CD14-positive monocyte (primary cell): ENCODE data around the gene COL13A1. TPM values are rescaled to one million over a fixed set of nuclear protein-coding genes. Genes with fewer than 3 reads are reported as not detected.

ENCODE experiments used
- DNase-seq, 3 donors: peaks; one replicate each; pipeline ENCODE4 v3.0.0-alpha.2; 2011 to 2022
- H2AFZ ChIP-seq: 2 replicates; pipeline ENCODE4 v1.6.0; 2012; ENCODE audit warnings: mild to moderate bottlenecking, low read depth, low read length, inconsistent platforms; ENCODE audit not compliant: insufficient read depth, poor library complexity, severe bottlenecking
- H3K27ac ChIP-seq, 2 donors: 1 replicate in 1 of 2; 2 replicates in 1 of 2; pipeline ENCODE4 v1.5.1; 2012 to 2013; ENCODE audit warnings: low read length in 2 of 2, control low read depth in 1 of 2, inconsistent platforms in 1 of 2, low read depth in 1 of 2, mild to moderate bottlenecking in 1 of 2
- H3K27me3 ChIP-seq, 2 donors: one replicate each; pipeline versions ENCODE4 v1.6.0 to v1.6.1; 2011 to 2013; ENCODE audit warnings: low read length in 2 of 2; ENCODE audit not compliant: control insufficient read depth in 2 of 2, insufficient read depth in 2 of 2
- H3K36me3 ChIP-seq, 2 donors: replicated peaks in 1 of 2; 1 replicate in 1 of 2; 2 replicates in 1 of 2; pipeline versions ENCODE4 v1.5.1 to v1.6.1; 2012 to 2013; ENCODE audit warnings: low read length in 2 of 2, control low read depth in 1 of 2, inconsistent platforms in 1 of 2, mild to moderate bottlenecking in 1 of 2; ENCODE audit not compliant: insufficient read depth in 2 of 2, control insufficient read depth in 1 of 2
- H3K4me1 ChIP-seq, 2 donors: 1 replicate in 1 of 2; 2 replicates in 1 of 2; pipeline versions ENCODE4 v1.5.1 to v1.6.1; 2012 to 2013; ENCODE audit warnings: low read length in 2 of 2, control low read depth in 1 of 2, inconsistent platforms in 1 of 2, mild to moderate bottlenecking in 1 of 2, moderate library complexity in 1 of 2; ENCODE audit not compliant: insufficient read depth in 2 of 2, control insufficient read depth in 1 of 2
- H3K4me2 ChIP-seq: replicated peaks from 2 replicates; pipeline ENCODE3; 2012; ENCODE audit warnings: low read length, moderate library complexity, mild to moderate bottlenecking; ENCODE audit not compliant: poor library complexity, severe bottlenecking; ENCODE audit errors: extremely low read depth
- H3K4me3 ChIP-seq, 3 experiments: fragments of 200-600 bp in 1 of 3; sonication (generic) in 1 of 3; replicated peaks in 1 of 3; 1 replicate in 2 of 3; 2 replicates in 1 of 3; pipeline ENCODE4 v1.5.1; 2011 to 2013; ENCODE audit warnings: low read length in 3 of 3, mild to moderate bottlenecking in 3 of 3, control low read depth in 2 of 3, low read depth in 2 of 3, inconsistent platforms in 1 of 3, moderate library complexity in 1 of 3
- H3K79me2 ChIP-seq: 2 replicates; pipeline ENCODE4 v1.6.0; 2012; ENCODE audit warnings: mild to moderate bottlenecking, control low read depth, inconsistent platforms, low read length, moderate library complexity; ENCODE audit not compliant: insufficient read depth
- H3K9ac ChIP-seq: 2 replicates; pipeline ENCODE4 v1.6.0; 2017; ENCODE audit warnings: low read length, mild to moderate bottlenecking; ENCODE audit not compliant: insufficient read depth, poor library complexity, severe bottlenecking
- H3K9me3 ChIP-seq, 2 donors: replicated peaks in 1 of 2; 1 replicate in 1 of 2; 2 replicates in 1 of 2; pipeline versions ENCODE4 v1.5.1 to v1.6.1; 2012 to 2013; ENCODE audit warnings: low read length in 2 of 2, control low read depth in 1 of 2; ENCODE audit not compliant: control insufficient read depth in 1 of 2, insufficient read depth in 1 of 2
- H4K20me1 ChIP-seq: 2 replicates; pipeline ENCODE4 v1.6.0; 2012; ENCODE audit warnings: mild to moderate bottlenecking, low read length, control low read depth, moderate library complexity; ENCODE audit not compliant: insufficient read depth
- H3K27ac Mint-ChIP-seq, 7 donors: one replicate each; pipeline ENCODE4 v1.8.0; 2020; ENCODE audit warnings: mild to moderate bottlenecking in 7 of 7, mixed read lengths in 7 of 7, moderate library complexity in 6 of 7, inconsistent platforms in 2 of 7
- H3K27me3 Mint-ChIP-seq, 3 donors: one replicate each; pipeline ENCODE4 v1.8.0; 2021 to 2022; ENCODE audit warnings: low read depth in 3 of 3, mild to moderate bottlenecking in 3 of 3, mixed read lengths in 3 of 3, moderate library complexity in 3 of 3, inconsistent platforms in 1 of 3
- H3K36me3 Mint-ChIP-seq, 2 donors: one replicate each; pipeline ENCODE4 v1.8.0; 2020; ENCODE audit warnings: mixed read lengths in 2 of 2, inconsistent platforms in 1 of 2, mild to moderate bottlenecking in 1 of 2
- H3K4me1 Mint-ChIP-seq: one replicate; pipeline ENCODE4 v1.8.0; 2020; ENCODE audit warnings: mild to moderate bottlenecking, mixed read lengths
- H3K4me3 Mint-ChIP-seq, 2 donors: one replicate each; pipeline ENCODE4 v1.8.0; 2020; ENCODE audit warnings: mild to moderate bottlenecking in 2 of 2, mixed read lengths in 2 of 2, moderate library complexity in 1 of 2
- H3K9me3 Mint-ChIP-seq, 7 donors: one replicate each; pipeline ENCODE4 v1.8.0; 2020 to 2022; ENCODE audit warnings: mixed read lengths in 7 of 7, mild to moderate bottlenecking in 6 of 7, moderate library complexity in 6 of 7, inconsistent platforms in 2 of 7
- CTCF ChIP-seq: fragments of 200-600 bp; IDR thresholded peaks from one replicate; pipeline ENCODE4 v1.8.0; 2022; ENCODE audit warnings: antibody characterized with exemption, mild to moderate bottlenecking
- WGBS: methylation state at CpG from one replicate; pipeline ENCODE4 v1.1.5; 2013; ENCODE audit warnings: missing lambda C conversion rate; ENCODE audit not compliant: insufficient coverage; 5-methylcytosine and 5-hydroxymethylcytosine counted together
- intact Hi-C, 2 donors: fragments of 100-400 bp; cut with micrococcal nuclease; formaldehyde crosslinking; loops; one replicate each; pipeline versions ENCODE4 v1.15.0 to v1.15.1; 2023
- polyA plus RNA-seq, 3 donors: library from polyadenylated mRNA; depleted of rRNA in 1 of 3; unstranded in 2 of 3; stranded (reverse) in 1 of 3; fragments of 300-500 nt in 2 of 3; fragments of >200 nt in 1 of 3; fragmentation: Illumina TruSeq in 2 of 3; gene quantifications; 1 replicate in 2 of 3; 2 replicates in 1 of 3; pipeline ENCODE4 v1.2.3, GENCODE V29; 2012 to 2021

The COL13A1 gene
- polyA plus RNA-seq, 3 donors = not detected

DNA sequence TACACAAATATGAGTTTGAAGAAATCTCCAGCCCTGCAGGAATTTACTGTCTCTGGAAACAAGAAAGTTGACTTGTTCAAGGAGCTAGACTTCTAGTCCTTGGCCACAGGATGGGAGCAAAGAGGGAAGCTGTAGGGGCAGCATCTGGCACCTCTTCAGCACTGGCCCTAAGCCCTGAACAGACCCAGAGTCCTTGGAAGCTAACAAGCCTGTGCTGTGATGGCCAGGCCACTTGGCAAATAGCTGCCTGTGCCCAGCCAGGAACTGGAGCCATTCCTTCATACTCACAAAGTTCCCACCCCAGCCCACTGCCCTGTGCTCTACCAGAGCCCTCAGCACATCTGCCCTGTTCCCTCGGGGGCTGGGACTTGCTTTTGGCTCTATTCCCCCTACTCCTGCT is 9.4 kb upstream of the COL13A1 start:
- no peak for DNase-seq
- Histone ChIP-seq H3K27ac (no peak overlapping the region), H3K36me3 (no peaks in the 10 kb centered on the region), H2AFZ (no peak overlapping the region), H3K9me3 (peaks cover 4 to 11% of the 10 kb centered on the region in 2 donors), H4K20me1 (no peaks in the 10 kb centered on the region), H3K4me3 (no peak overlapping the region), H3K27me3 (no peaks in the 10 kb centered on the region), H3K79me2 (no peaks in the 10 kb centered on the region), H3K4me1 (no peaks in the 10 kb centered on the region), H3K4me2 (no peak overlapping the region), H3K9ac (no peak overlapping the region)
- no peak for TF ChIP-seq CTCF
- intact Hi-C loops = no loop called here
- Mint-ChIP-seq H3K27me3 (peaks cover 5 to 14% (median 7%) of the 10 kb centered on the region in 3 donors), H3K4me3 (no peak overlapping the region), H3K36me3 (no peaks in the 10 kb centered on the region), H3K27ac (no peak overlapping the region), H3K9me3 (peaks cover 0 to 19% (median 3%) of the 10 kb centered on the region in 7 donors), H3K4me1 (no peaks in the 10 kb centered on the region)
- 67% methylated on average over 1 of the region's 1 CpG for whole genome bisulfite sequencing

DNA sequence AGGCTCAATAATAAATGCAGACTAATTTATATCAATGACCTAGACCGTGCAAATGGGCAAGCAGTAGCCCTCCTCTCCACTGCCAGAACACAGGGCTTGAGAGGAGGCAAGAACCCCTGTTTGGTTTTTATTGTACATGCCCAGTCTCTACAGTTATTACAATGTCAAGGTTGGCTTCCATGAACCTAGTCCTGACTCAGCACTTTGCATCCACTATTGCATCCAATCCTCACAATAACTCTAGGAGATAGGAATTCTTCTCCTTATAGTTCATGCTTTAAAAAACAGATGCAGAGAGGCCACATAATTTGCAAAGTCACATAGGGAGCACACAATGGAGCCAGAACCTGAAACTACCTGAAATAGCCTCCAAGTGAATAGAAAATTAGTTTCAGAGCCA is 7.0 kb upstream of the COL13A1 start:
- no peaks in the 10 kb centered on the region for H3K4me1 Mint-ChIP-seq
- Histone ChIP-seq H4K20me1 (no peaks in the 10 kb centered on the region), H3K4me3 (no peak overlapping the region), H2AFZ (no peak overlapping the region), H3K4me1 (no peaks in the 10 kb centered on the region), H3K27ac (no peak overlapping the region), H3K27me3 (no peaks in the 10 kb centered on the region), H3K36me3 (no peaks in the 10 kb centered on the region), H3K9me3 (peaks cover 4 to 11% of the 10 kb centered on the region in 2 donors), H3K9ac (no peak overlapping the region), H3K4me2 (no peak overlapping the region), H3K79me2 (no peaks in the 10 kb centered on the region)
- H3K36me3 Mint-ChIP-seq = no peaks in the 10 kb centered on the region
- TF ChIP-seq CTCF = no peak
- WGBS = no CpG with 5 or more reads among the region's 1 CpG
- intact Hi-C loops = no loop called here
- H3K9me3 Mint-ChIP-seq = peaks cover 0 to 23% (median 3%) of the 10 kb centered on the region in 7 donors
- H3K27me3 Mint-ChIP-seq = peaks cover 14 to 21% (median 15%) of the 10 kb centered on the region in 3 donors
- no peak for DNase-seq
- no peak overlapping the region for H3K27ac Mint-ChIP-seq
- no peak overlapping the region for H3K4me3 Mint-ChIP-seq
